Measurements from ENCODE around the gene S100A2. TPM values are rescaled to one million over a fixed set of nuclear protein-coding genes. Genes with fewer than 3 reads are reported as not detected.

Gene S100A2
- total and polyA plus RNA-seq, 2 of the 8 experiments (the other 6 are each of a cell fraction or from before 2014, with no cell fraction given): 0.86 TPM; not detected in 1

GRCh38 chr1:153602749-153603148 lies 37.1 kb upstream of the S100A2 start:
- FAIRE-seq: no peak

More at GRCh38 chr1:153602749-153603148, 37.1 kb upstream of the S100A2 start:
- H4K8ac ChIP-seq (ENCODE audit: extremely low read depth, insufficient read depth, low read length): no peak overlapping the region
- H3K4ac ChIP-seq (replicated peaks; ENCODE audit: insufficient read length, low read depth, low read length): no peak overlapping the region
- ChIA-PET POLR2A (ENCODE audit: partially characterized antibody) (interaction anchor here (1.6 kb wide), 1 partner anchor 31 kb away, joined by 7 read pairs; the partner anchor contains the start of gene CHTOP), CTCF (ENCODE audit: partially characterized antibody) (interaction anchor here (2.8 to 7.9 kb wide), 2 partner anchors 13 to 26 kb away, joined by 16 to 80 read pairs; partner anchors contain the start of genes S100A1, S100A13, S100A14 and S100A16)
- no peak overlapping the region for H3K18ac ChIP-seq (ENCODE audit: extremely low read depth, low read length)
- H4K20me1 ChIP-seq (replicated peaks in 1 of 2; ENCODE audit: control insufficient read depth in 1 of 2, insufficient read depth in 2 of 2, low read length in 2 of 2): no peaks in the 10 kb centered on the region
- TF ChIP-seq POLR2A (IDR thresholded peaks at IDR 0.05; ENCODE audit: control extremely low read depth in 1 of 2, low read depth in 2 of 2, low read length in 2 of 2) (no peak), JUN (IDR thresholded peaks at IDR 0.05; ENCODE audit: low read depth, low read length) (no peak), ATF2 (IDR thresholded peaks at IDR 0.05; ENCODE audit: low read length) (no peak), NANOG (IDR thresholded peaks at IDR 0.05; ENCODE audit: insufficient read depth, low read depth, low read length, poor library complexity, severe bottlenecking) (no peak)
- no peak overlapping the region for H2BK5ac ChIP-seq (ENCODE audit: low read depth, low read length)
- no peak overlapping the region for H2BK15ac ChIP-seq (ENCODE audit: low read length)
- H2AFZ ChIP-seq (ENCODE audit: low read length): no peak overlapping the region
- H2BK20ac ChIP-seq (ENCODE audit: low read length): no peak overlapping the region
- H3K14ac ChIP-seq (ENCODE audit: insufficient read length): no peak overlapping the region
- H3K79me2 ChIP-seq (ENCODE audit: control insufficient read depth in 1 of 2, insufficient read depth in 2 of 2, low read length in 2 of 2): no peaks in the 10 kb centered on the region
- no peaks in the 10 kb centered on the region for H3K27me3 ChIP-seq (replicated peaks in 1 of 4; ENCODE audit: control insufficient read depth in 3 of 4, extremely low read depth in 1 of 4, insufficient read depth in 3 of 4, low read length in 3 of 4)
- no peak overlapping the region for H4K5ac ChIP-seq (ENCODE audit: insufficient read length, low read depth, low read length)
- WGBS, 2 experiments (ENCODE audit: extremely low coverage in 1 of 2, insufficient coverage in 1 of 2, insufficient read length in 1 of 2, insufficient replicate concordance in 2 of 2, low coverage in 1 of 2, low lambda C conversion rate in 2 of 2, missing lambda C conversion rate in 1 of 2): 94% methylated on average over 6 of the region's 6 CpGs; no CpG with 5 or more reads in 1 of the 2 experiments
- no peak overlapping the region for H2BK120ac ChIP-seq (replicated peaks; ENCODE audit: low read depth, low read length)
- no peaks in the 10 kb centered on the region for H3K36me3 ChIP-seq (ENCODE audit: control insufficient read depth in 2 of 4, insufficient read depth in 4 of 4, low read length in 3 of 4)
- H3K23me2 ChIP-seq (ENCODE audit: low read depth, low read length): no peaks in the 10 kb centered on the region; the same call in 1 of the 2 replicates
- no peak overlapping the region for H4K91ac ChIP-seq (replicated peaks; ENCODE audit: insufficient read length, low read length)
- no peak overlapping the region for H3K27ac ChIP-seq (ENCODE audit: low read depth, low read length)
- peaks cover 3 to 10% (median 5%) of the 10 kb centered on the region in 4 experiments; a peak in 4 of 7 replicates for H3K4me1 ChIP-seq (replicated peaks in 1 of 4; ENCODE audit: control insufficient read depth in 3 of 4, insufficient read depth in 4 of 4, low read length in 3 of 4)
- no peak for DNase-seq (ENCODE audit: low read depth in 1 of 2, low spot score in 2 of 2)
- no peak overlapping the region for H3K4me2 ChIP-seq (ENCODE audit: insufficient read depth in 1 of 2, low read depth in 2 of 2, low read length in 2 of 2)
- no peak overlapping the region for H3K23ac ChIP-seq (ENCODE audit: insufficient read length)
- no peak overlapping the region for H2AK5ac ChIP-seq (ENCODE audit: low read depth, low read length)
- no peak overlapping the region for H3K4me3 ChIP-seq (ENCODE audit: extremely low read depth in 1 of 4, insufficient read depth in 2 of 4, low read depth in 3 of 4, low read length in 4 of 4)
- no peak overlapping the region for H2BK12ac ChIP-seq (ENCODE audit: low read depth, low read length)
- no peak overlapping the region for H3K56ac ChIP-seq (replicated peaks; ENCODE audit: insufficient read length, low read depth, low read length)
- no peak overlapping the region for H3K9ac ChIP-seq (replicated peaks in 1 of 4; ENCODE audit: extremely low read depth in 1 of 4, low read depth in 3 of 4, low read length in 3 of 4)
- no peaks in the 10 kb centered on the region for H3K79me1 ChIP-seq (ENCODE audit: low read depth, low read length)
- H3K9me3 ChIP-seq (ENCODE audit: insufficient read depth in 2 of 2, low read depth in 1 of 2, low read length in 1 of 2): no peaks in the 10 kb centered on the region
